A673 (cell line): ENCODE data around the gene IFNL1.

Experiments used
- CTCF ChIP-seq: fragments of 300-800, 200-600 bp; sonication (generic); conservative IDR thresholded peaks from 2 replicates; pipeline ENCODE4 v1.5.1; 2017; ENCODE audit warnings: low read depth, mild to moderate bottlenecking, antibody characterized with exemption, low read length, moderate library complexity, mixed read lengths
- EZH2 ChIP-seq: fragments of 200-600 bp; sonication (generic); IDR thresholded peaks from 2 replicates; pipeline ENCODE4 v1.6.1; 2017; ENCODE audit warnings: borderline replicate concordance, low read depth, mild to moderate bottlenecking, mixed read lengths, antibody characterized with exemption, low read length; ENCODE audit not compliant: poor library complexity, severe bottlenecking

GRCh38 chr19:39263912-39264305, 32.3 kb upstream of the IFNL1 start:
- TF ChIP-seq CTCF (no peak), EZH2 (no peak)
